ENCODE results near the gene POU6F2. TPM values are rescaled to one million over a fixed set of nuclear protein-coding genes. Genes with fewer than 3 reads are reported as not detected.

POU6F2 gene
- total and polyA plus RNA-seq, 4 donors: 0.38 to 1.9 (median 1.5) TPM; not detected in 1

DNA sequence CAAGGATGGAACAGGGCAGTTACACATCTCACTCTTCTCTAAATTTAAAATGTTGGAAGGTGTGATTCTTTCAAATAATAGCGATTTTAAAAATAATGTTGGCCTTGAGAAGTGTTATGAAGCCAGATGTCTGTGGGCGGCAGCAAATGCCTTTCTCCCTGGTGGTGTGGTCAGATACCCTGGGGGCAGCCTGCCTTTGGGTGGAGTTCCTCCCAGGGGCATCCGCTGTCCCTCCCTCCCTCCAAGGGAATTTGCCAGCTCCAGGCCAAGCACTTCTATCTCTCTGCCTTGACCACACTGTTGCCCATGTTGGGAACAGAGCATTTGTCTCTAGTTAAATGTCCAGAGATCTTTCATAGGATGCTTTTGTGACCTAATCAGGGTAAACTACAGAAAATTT, 121.4 kb downstream of the POU6F2 start:
- WGBS, 2 donors: 82 to 83% methylated on average over 3 of the region's 3 CpGs
- Histone ChIP-seq H3K4me1 (ENCODE audit: control insufficient read depth in 1 of 2, insufficient read depth in 2 of 2, low read length in 2 of 2) (no peaks in the 10 kb centered on the region), H3K27me3 (ENCODE audit: control insufficient read depth in 1 of 2, insufficient read depth in 2 of 2, low read length in 1 of 2) (peaks cover 0 to 3% of the 10 kb centered on the region in 2 donors), H3K36me3 (ENCODE audit: control insufficient read depth in 1 of 2, insufficient read depth in 2 of 2, low read length in 1 of 2) (no peaks in the 10 kb centered on the region), H3K27ac (ENCODE audit: low read depth in 1 of 2, low read length in 2 of 2) (no peak overlapping the region), H3K9me3 (ENCODE audit: control insufficient read depth, low read length) (no peaks in the 10 kb centered on the region), H3K4me3 (ENCODE audit: low read length in 2 of 2) (no peak overlapping the region)
- intact Hi-C loops (cut with DNase I): no loop called here
- ATAC-seq (ENCODE audit: low FRiP score) (no peak), DNase-seq (no peak)

DNA sequence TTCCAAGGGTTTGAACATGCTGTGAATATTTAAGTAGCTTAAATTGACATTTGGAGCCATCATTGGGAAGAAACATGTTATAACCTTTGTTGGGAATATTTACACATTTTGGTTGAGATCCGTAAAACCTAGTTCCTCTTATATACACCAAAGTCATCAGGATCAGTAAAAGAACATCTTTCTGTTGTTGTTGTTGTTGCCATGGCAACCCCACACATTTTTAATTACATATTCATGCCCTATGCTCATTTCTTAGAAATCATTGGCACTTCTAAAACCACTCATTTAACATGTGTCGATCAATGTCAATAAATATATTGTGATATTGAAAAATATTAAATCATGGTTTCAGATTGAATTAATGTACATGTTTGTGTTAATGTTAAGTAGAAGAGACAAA, 122.6 kb downstream of the POU6F2 start:
- H3K4me3 ChIP-seq (ENCODE audit: low read length in 2 of 2): no peak overlapping the region
- H3K9me3 ChIP-seq (ENCODE audit: control insufficient read depth, low read length): no peaks in the 10 kb centered on the region
- H3K27ac ChIP-seq (ENCODE audit: low read depth in 1 of 2, low read length in 2 of 2): no peak overlapping the region
- no peaks in the 10 kb centered on the region for H3K36me3 ChIP-seq (ENCODE audit: control insufficient read depth in 1 of 2, insufficient read depth in 2 of 2, low read length in 1 of 2)
- intact Hi-C loops (cut with DNase I): no loop called here
- no peak for ATAC-seq (ENCODE audit: low FRiP score)
- no peaks in the 10 kb centered on the region for H3K4me1 ChIP-seq (ENCODE audit: control insufficient read depth in 1 of 2, insufficient read depth in 2 of 2, low read length in 2 of 2)
- H3K27me3 ChIP-seq (ENCODE audit: control insufficient read depth in 1 of 2, insufficient read depth in 2 of 2, low read length in 1 of 2): peaks cover 0 to 3% of the 10 kb centered on the region in 2 donors
- 93 to 95% methylated on average over 2 of the region's 2 CpGs for WGBS, 2 donors
- DNase-seq: no peak

DNA sequence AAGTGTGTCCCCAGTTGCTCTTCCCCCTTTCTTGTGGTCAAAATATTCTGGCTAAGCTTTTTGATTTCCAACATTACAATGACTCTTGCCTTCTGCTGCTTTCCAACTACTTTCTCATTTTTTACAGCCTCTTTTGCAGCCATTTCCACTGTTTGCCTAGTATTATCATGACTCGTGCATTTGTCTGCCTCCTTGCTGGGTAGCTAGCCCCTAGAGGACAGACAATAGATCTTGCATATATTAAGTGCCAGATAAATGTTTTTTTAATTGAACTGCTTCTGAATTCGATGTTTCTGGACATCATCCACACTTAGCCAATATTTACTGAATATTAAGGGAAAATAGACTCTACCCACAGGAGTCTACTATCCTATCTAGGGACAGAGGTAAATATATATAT, 124.5 kb downstream of the POU6F2 start:
- DNase-seq (no peak), ATAC-seq (ENCODE audit: low FRiP score) (no peak)
- no peaks in the 10 kb centered on the region for H3K36me3 ChIP-seq (ENCODE audit: control insufficient read depth in 1 of 2, insufficient read depth in 2 of 2, low read length in 1 of 2)
- H3K27ac ChIP-seq (ENCODE audit: low read depth in 1 of 2, low read length in 2 of 2): no peak overlapping the region
- 44 to 46% methylated on average over 2 of the region's 2 CpGs for WGBS, 2 donors
- no peaks in the 10 kb centered on the region for H3K4me1 ChIP-seq (ENCODE audit: control insufficient read depth in 1 of 2, insufficient read depth in 2 of 2, low read length in 2 of 2)
- intact Hi-C loops (cut with DNase I): no loop called here
- H3K4me3 ChIP-seq (ENCODE audit: low read length in 2 of 2): no peak overlapping the region
- H3K9me3 ChIP-seq (ENCODE audit: control insufficient read depth, low read length): no peaks in the 10 kb centered on the region
- H3K27me3 ChIP-seq (ENCODE audit: control insufficient read depth in 1 of 2, insufficient read depth in 2 of 2, low read length in 1 of 2): peaks cover 0 to 3% of the 10 kb centered on the region in 2 donors

DNA sequence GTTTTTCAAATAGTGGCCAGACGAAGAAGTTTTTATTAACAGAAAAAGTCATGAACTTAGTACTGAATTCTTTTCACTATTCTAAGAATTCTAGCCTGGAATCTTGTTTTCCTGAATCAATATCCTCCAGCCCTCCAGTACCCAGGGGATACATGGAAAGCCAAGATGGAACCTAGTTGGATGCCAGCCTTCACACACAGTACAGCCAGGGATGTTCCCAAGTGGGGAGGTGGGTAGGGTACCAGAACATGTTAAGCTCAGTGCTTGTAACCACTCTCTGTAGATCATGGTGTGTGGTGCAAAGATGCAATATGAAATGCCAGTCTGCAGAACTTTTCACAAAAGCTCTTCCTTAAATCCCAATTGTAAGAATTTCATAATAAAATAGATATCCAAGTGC, 128.0 kb downstream of the POU6F2 start:
- no peak for DNase-seq
- Histone ChIP-seq H3K9me3 (ENCODE audit: control insufficient read depth, low read length) (no peaks in the 10 kb centered on the region), H3K27ac (ENCODE audit: low read depth in 1 of 2, low read length in 2 of 2) (no peak overlapping the region), H3K4me1 (ENCODE audit: control insufficient read depth in 1 of 2, insufficient read depth in 2 of 2, low read length in 2 of 2) (no peaks in the 10 kb centered on the region), H3K4me3 (ENCODE audit: low read length in 2 of 2) (no peak overlapping the region), H3K27me3 (ENCODE audit: control insufficient read depth in 1 of 2, insufficient read depth in 2 of 2, low read length in 1 of 2) (peaks cover 0 to 2% of the 10 kb centered on the region in 2 donors), H3K36me3 (ENCODE audit: control insufficient read depth in 1 of 2, insufficient read depth in 2 of 2, low read length in 1 of 2) (no peaks in the 10 kb centered on the region)
- intact Hi-C loops (cut with DNase I): no loop called here
- 69 to 71% methylated on average over 1 of the region's 1 CpG for WGBS, 2 donors
- no peak for ATAC-seq (ENCODE audit: low FRiP score)

DNA sequence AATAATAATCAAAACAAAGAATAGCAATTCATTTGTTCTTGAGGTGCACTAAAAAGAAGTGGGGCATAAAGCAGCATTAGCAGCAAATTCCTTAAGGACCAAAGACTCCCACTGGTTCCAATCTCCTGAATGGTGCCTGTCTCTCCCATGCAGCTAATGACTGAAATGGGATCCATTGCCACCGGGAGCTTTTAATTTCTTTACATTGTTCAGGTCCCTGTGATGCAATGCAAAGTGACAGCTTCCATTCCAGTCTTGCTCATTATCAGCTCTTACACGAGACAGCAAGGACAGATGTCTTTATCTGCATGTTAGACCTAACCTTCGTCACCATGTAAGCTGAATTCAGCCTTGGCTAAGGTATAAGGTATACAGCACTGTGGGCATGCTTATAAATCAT, 148.1 kb downstream of the POU6F2 start:
- no peak overlapping the region for H3K27ac ChIP-seq (ENCODE audit: low read depth in 1 of 2, low read length in 2 of 2)
- intact Hi-C loops (cut with DNase I): no loop called here

DNA sequence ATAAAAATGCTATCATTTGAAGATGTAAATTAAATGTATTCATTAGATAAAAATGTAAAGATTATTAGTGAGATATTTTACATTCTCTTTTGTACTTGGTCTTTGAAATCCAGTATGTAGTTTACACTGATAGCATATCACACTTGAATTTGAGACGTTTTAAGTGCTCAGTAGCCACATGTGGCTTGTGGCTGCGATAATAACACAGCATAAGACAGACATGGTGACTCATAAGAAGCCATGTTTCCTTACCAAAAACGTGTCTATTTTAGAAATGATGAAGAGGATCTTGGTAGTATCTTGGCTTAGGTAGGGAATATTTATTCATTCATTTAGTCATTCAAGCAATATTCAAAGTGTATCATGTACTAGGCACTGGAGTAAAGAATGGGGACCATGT, 149.3 kb downstream of the POU6F2 start:
- no peak for ATAC-seq (ENCODE audit: low FRiP score)
- no peaks in the 10 kb centered on the region for H3K36me3 ChIP-seq (ENCODE audit: control insufficient read depth in 1 of 2, insufficient read depth in 2 of 2, low read length in 1 of 2)

More for the DNA sequence above, 148.1 kb downstream of the POU6F2 start:
- Histone ChIP-seq H3K36me3 (ENCODE audit: control insufficient read depth in 1 of 2, insufficient read depth in 2 of 2, low read length in 1 of 2) (no peaks in the 10 kb centered on the region), H3K4me1 (ENCODE audit: control insufficient read depth in 1 of 2, insufficient read depth in 2 of 2, low read length in 2 of 2) (no peaks in the 10 kb centered on the region), H3K9me3 (ENCODE audit: control insufficient read depth, low read length) (no peaks in the 10 kb centered on the region), H3K27me3 (ENCODE audit: control insufficient read depth in 1 of 2, insufficient read depth in 2 of 2, low read length in 1 of 2) (no peaks in the 10 kb centered on the region), H3K4me3 (ENCODE audit: low read length in 2 of 2) (no peak overlapping the region)
- ATAC-seq (ENCODE audit: low FRiP score) (no peak), DNase-seq (no peak)
- 69 to 72% methylated on average over 3 of the region's 3 CpGs for WGBS, 2 donors

DNA sequence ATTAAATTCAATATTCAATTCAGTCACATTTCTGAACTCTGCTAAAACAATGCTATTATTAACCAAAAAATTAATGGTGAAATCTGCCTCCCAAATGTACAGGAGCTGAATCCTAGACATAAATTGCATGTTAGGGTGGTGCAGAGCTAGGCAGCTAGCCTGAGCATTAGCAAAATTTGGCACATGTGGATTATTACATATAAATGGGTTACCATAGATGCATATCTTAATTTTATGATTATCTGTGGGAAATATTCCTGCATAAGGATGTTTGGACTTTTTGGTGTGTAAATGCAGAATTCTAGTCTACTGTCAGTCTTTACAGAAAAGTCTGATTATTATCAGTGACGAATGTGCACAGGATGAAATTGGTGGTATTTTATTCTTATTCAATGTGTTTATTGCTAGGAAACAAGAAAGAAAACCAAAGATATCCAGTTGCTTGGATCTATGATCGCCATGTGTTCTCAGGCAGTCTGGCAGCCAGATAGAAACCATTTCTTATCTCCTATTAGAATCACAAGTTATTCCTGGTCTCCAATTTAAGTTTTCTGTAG, 150.7 kb downstream of the POU6F2 start:
- intact Hi-C loops (cut with DNase I): no loop called here
- H3K4me1 ChIP-seq (ENCODE audit: control insufficient read depth in 1 of 2, insufficient read depth in 2 of 2, low read length in 2 of 2): no peaks in the 10 kb centered on the region
- H3K27ac ChIP-seq (ENCODE audit: low read depth in 1 of 2, low read length in 2 of 2): no peak overlapping the region
- 56 to 64% methylated on average over 2 of the region's 2 CpGs for WGBS, 2 donors
- no peak overlapping the region for H3K4me3 ChIP-seq (ENCODE audit: low read length in 2 of 2)
- no peak for ATAC-seq (ENCODE audit: low FRiP score)
- no peak for DNase-seq
- H3K36me3 ChIP-seq (ENCODE audit: control insufficient read depth in 1 of 2, insufficient read depth in 2 of 2, low read length in 1 of 2): no peaks in the 10 kb centered on the region
- H3K27me3 ChIP-seq (ENCODE audit: control insufficient read depth in 1 of 2, insufficient read depth in 2 of 2, low read length in 1 of 2): no peaks in the 10 kb centered on the region
- no peaks in the 10 kb centered on the region for H3K9me3 ChIP-seq (ENCODE audit: control insufficient read depth, low read length)

More for the DNA sequence above, 149.3 kb downstream of the POU6F2 start:
- 59 to 62% methylated on average over 3 of the region's 3 CpGs for WGBS, 2 donors
- no peak for DNase-seq
- no peak overlapping the region for H3K27ac ChIP-seq (ENCODE audit: low read depth in 1 of 2, low read length in 2 of 2)
- no peaks in the 10 kb centered on the region for H3K4me1 ChIP-seq (ENCODE audit: control insufficient read depth in 1 of 2, insufficient read depth in 2 of 2, low read length in 2 of 2)
- intact Hi-C loops (cut with DNase I): no loop called here
- H3K9me3 ChIP-seq (ENCODE audit: control insufficient read depth, low read length): no peaks in the 10 kb centered on the region
- no peak overlapping the region for H3K4me3 ChIP-seq (ENCODE audit: low read length in 2 of 2)
- no peaks in the 10 kb centered on the region for H3K27me3 ChIP-seq (ENCODE audit: control insufficient read depth in 1 of 2, insufficient read depth in 2 of 2, low read length in 1 of 2)

DNA sequence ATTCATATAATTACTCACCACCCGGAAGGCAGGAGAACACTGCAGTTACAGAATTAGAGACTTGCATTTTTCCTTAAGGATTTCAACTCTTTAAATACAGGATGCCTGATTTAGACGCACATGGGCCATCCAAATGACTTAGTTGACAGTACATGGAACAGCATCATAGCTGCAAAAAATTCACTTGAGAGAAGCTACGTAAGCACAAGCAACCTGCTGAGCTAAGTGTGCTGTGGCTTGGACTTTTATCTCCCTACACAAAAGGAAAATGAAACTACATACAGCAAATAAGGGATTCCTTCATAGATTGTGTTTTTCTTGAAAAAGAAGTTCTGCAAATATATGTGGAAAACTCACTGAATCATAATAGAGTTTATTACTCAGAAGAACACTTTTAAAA, 152.6 kb downstream of the POU6F2 start:
- DNase-seq (no peak), ATAC-seq (ENCODE audit: low FRiP score) (no peak)
- intact Hi-C loops (cut with DNase I): no loop called here
- Histone ChIP-seq H3K9me3 (ENCODE audit: control insufficient read depth, low read length) (no peaks in the 10 kb centered on the region), H3K27ac (ENCODE audit: low read depth in 1 of 2, low read length in 2 of 2) (no peak overlapping the region), H3K4me1 (ENCODE audit: control insufficient read depth in 1 of 2, insufficient read depth in 2 of 2, low read length in 2 of 2) (no peaks in the 10 kb centered on the region), H3K27me3 (ENCODE audit: control insufficient read depth in 1 of 2, insufficient read depth in 2 of 2, low read length in 1 of 2) (no peaks in the 10 kb centered on the region), H3K4me3 (ENCODE audit: low read length in 2 of 2) (no peak overlapping the region), H3K36me3 (ENCODE audit: control insufficient read depth in 1 of 2, insufficient read depth in 2 of 2, low read length in 1 of 2) (no peaks in the 10 kb centered on the region)
- 56 to 69% methylated on average over 3 of the region's 3 CpGs for WGBS, 2 donors

DNA sequence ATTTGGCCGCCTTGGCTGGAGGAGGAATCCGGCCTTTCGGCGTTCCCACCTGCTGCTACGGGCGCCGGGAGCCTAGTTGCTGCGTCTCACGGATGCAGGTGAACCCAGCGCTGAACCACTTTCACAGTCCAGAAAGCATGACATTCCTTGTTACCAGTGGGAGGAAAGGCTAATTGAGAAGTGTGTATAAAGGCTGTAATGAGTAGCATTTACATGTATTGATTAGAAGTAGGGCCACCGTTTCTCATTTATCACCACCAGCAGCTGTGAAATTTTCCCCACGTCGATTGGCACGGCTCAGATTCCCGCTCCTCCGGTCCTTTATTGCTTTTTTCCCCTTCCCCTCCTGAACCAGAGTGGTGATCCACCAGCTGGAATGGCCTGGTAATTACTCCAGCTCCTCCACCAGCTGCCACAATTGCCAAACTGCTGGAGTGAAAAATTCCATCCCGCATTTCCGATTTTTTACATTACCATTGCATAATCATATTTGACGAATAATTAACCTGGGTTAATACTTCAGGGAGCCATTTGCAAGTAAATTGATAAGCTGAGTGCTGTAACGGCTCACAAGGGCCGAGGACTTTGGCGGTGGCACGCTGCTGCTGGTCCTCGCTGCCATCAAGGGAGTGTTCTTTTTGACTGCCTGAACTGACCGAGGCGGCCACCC, 153.3 kb downstream of the POU6F2 start:
- no peak overlapping the region for H3K27ac ChIP-seq (ENCODE audit: low read depth in 1 of 2, low read length in 2 of 2)
- ATAC-seq (ENCODE audit: low FRiP score) (no peak), DNase-seq (no peak)
- H3K36me3 ChIP-seq (ENCODE audit: control insufficient read depth in 1 of 2, insufficient read depth in 2 of 2, low read length in 1 of 2): no peaks in the 10 kb centered on the region
- intact Hi-C loops (cut with DNase I): no loop called here
- no peaks in the 10 kb centered on the region for H3K27me3 ChIP-seq (ENCODE audit: control insufficient read depth in 1 of 2, insufficient read depth in 2 of 2, low read length in 1 of 2)
- WGBS, 2 donors: 66% methylated on average over 26 of the region's 26 CpGs
- no peaks in the 10 kb centered on the region for H3K9me3 ChIP-seq (ENCODE audit: control insufficient read depth, low read length)
- no peaks in the 10 kb centered on the region for H3K4me1 ChIP-seq (ENCODE audit: control insufficient read depth in 1 of 2, insufficient read depth in 2 of 2, low read length in 2 of 2)
- H3K4me3 ChIP-seq (ENCODE audit: low read length in 2 of 2): no peak overlapping the region

Measured in aorta (tissue), 5 donors.